Activated naive CD4-positive, alpha-beta T cell treated with anti-CD3 and anti-CD28 coated beads, Interleukin-2, amount 50 U/mL, for 24 hours (primary cell): ENCODE results near the gene SMIM12.
"Not testable (repeated sequence)": the region's sequence is repeated elsewhere in the genome, so short reads cannot be mapped to it uniquely, and the experiment has no call there.

ENCODE experiments used
- H3K27ac Mint-ChIP-seq: one replicate; pipeline ENCODE4 v1.8.0; 2021; ENCODE audit warnings: mild to moderate bottlenecking, mixed read lengths
- H3K27me3 Mint-ChIP-seq: one replicate; pipeline ENCODE4 v1.8.0; 2021; ENCODE audit warnings: mixed read lengths
- H3K36me3 Mint-ChIP-seq: one replicate; pipeline ENCODE4 v1.8.0; 2021; ENCODE audit warnings: mixed read lengths
- H3K4me1 Mint-ChIP-seq: one replicate; pipeline ENCODE4 v1.8.0; 2021; ENCODE audit warnings: mixed read lengths
- H3K4me3 Mint-ChIP-seq: one replicate; pipeline ENCODE4 v1.8.0; 2021; ENCODE audit warnings: mild to moderate bottlenecking, mixed read lengths
- H3K9me3 Mint-ChIP-seq: one replicate; pipeline ENCODE4 v1.8.0; 2021; ENCODE audit warnings: mixed read lengths

The SMIM12 gene

DNA sequence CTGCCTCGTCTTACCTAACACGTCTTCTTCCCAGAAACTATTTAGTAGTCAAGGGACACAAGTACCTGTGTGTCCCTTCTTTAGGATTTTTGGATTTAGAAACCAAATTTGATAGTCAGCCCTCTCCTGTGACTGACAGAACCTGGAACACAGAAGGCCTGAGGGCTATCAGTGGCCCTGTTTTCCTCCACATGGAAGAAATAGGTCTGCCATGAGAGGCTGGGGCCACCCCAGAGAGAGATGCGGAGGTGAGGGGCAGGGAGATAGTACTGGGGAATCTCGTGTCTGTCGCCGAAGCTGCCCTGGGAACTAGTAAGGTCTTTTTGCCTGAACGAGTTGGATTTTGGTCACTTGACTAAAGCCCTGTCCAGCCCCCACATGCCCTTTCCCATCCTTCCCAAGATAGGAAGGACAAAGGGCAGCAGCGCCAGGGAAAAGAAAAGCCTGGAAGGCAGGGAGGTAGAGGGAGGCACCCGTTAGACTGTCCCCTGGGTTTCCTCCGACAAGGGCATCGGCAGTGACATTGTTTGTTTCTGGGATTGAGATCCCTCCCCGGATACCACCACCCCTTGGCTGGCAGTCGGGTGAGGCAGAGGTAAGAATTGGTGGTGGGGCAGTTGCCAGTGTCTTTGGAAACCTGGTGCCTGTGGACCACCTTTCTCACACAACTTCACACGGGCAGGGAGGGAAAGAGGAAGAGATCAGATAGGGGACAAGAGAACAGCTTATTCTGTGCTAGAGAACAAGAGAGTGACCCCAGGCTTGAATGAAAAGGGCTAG is 19.8 kb downstream of the SMIM12 start:
- H3K4me3 Mint-ChIP-seq = no peak overlapping the region
- H3K27ac Mint-ChIP-seq = no peak overlapping the region
- H3K9me3 Mint-ChIP-seq = no peaks in the 10 kb centered on the region
- H3K36me3 Mint-ChIP-seq = peaks cover 4% of the 10 kb centered on the region
- H3K4me1 Mint-ChIP-seq = peaks cover 7% of the 10 kb centered on the region
- H3K27me3 Mint-ChIP-seq = no peaks in the 10 kb centered on the region

DNA sequence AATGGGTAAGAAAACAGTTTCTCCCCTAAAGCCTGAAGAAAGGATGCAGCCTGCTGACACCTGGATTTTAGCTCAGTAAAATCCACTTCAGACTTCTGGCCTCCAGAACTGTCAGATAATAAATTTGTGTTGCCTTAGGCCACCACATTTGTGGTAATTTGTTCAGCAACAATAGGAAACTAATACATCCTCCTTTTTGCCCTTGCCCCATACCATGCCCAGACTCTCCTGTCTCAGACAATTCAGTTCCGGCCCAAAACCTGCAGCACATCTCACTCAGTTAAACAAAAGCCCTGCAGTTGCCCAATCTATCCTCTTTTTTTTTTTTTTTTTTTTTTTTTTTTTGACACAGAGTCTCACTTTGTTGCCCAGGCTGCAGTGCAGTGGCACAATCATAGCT is 25.8 kb downstream of the SMIM12 start:
- no peaks in the 10 kb centered on the region for H3K27me3 Mint-ChIP-seq
- H3K27ac Mint-ChIP-seq = no peak overlapping the region
- H3K4me3 Mint-ChIP-seq = no peak overlapping the region
- no peaks in the 10 kb centered on the region for H3K4me1 Mint-ChIP-seq
- H3K36me3 Mint-ChIP-seq = peaks cover 2% of the 10 kb centered on the region
- H3K9me3 Mint-ChIP-seq = no peaks in the 10 kb centered on the region

DNA sequence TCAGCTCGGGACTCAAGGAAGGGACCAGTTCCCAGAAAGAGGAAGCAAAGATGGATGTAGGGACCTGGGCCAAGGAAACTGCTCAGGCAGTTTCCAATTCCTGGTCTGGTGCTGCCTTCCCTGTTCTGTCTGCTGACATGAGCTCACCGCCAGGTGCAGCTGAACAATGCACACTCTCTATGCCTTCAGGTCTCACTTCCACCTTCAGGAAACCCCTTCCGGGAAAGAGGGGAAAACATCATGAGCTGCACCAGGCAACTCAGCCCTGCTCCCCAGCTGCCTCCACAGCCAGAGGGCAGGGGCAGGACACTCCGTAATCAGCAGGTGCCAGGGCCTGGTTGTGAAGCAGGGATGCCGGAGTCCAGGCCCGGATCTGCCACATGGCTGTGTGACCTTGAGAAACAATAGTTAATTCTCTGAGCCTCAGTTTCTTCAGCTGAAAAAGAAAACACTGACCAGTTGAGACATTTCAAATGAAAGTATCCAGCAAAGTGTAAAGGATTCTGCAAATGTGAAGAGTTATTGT is 27.8 kb downstream of the SMIM12 start:
- no peaks in the 10 kb centered on the region for H3K9me3 Mint-ChIP-seq
- H3K27ac Mint-ChIP-seq = no peak overlapping the region
- H3K36me3 Mint-ChIP-seq = no peaks in the 10 kb centered on the region
- H3K4me3 Mint-ChIP-seq = no peak overlapping the region
- H3K4me1 Mint-ChIP-seq = no peaks in the 10 kb centered on the region
- H3K27me3 Mint-ChIP-seq = no peaks in the 10 kb centered on the region

DNA sequence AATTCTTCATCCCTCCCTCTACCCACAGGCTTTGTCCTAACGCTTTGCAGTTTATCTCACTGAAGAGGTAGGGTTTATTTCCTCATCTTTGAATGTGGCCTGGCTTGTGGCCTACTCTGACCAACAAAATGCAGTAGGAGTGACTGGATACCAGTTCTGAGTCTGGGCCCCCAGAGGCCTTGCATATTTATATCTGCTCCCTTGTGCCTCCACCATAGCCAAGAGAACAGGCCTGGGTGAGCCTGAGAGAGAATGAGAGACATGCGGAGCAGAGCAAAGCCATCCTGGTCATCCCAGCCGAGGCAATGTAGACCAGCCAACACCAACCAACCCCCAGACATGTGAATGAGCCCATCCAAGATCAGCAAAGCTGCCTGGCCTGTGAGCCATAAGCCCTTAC is 30.3 kb downstream of the SMIM12 start:
- Mint-ChIP-seq H3K9me3 (no peaks in the 10 kb centered on the region), H3K4me3 (no peak overlapping the region), H3K36me3 (no peaks in the 10 kb centered on the region), H3K27ac (no peak overlapping the region), H3K4me1 (no peaks in the 10 kb centered on the region), H3K27me3 (no peaks in the 10 kb centered on the region)

DNA sequence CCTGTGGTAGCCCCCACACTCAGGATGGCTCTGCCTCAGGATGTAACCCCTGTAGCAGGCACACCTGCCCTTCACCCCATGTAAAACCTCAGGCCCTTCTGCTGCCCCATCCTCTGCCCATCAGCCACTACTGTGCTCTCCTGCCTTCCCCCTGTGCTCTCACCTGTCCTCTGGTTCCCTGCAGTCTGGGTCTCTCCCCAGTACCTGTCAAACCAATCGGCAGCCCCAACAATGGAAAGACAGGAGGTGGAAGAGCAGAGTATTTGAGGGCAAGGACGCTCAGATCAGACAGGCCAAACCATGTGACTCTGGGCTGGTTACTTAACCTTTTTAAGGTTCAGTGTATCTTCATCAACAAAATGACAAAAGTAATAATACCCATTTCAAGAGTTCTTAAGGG is 30.9 kb downstream of the SMIM12 start:
- no peaks in the 10 kb centered on the region for H3K36me3 Mint-ChIP-seq
- no peaks in the 10 kb centered on the region for H3K4me1 Mint-ChIP-seq
- no peaks in the 10 kb centered on the region for H3K27me3 Mint-ChIP-seq
- no peak overlapping the region for H3K27ac Mint-ChIP-seq
- no peaks in the 10 kb centered on the region for H3K9me3 Mint-ChIP-seq
- H3K4me3 Mint-ChIP-seq = no peak overlapping the region

DNA sequence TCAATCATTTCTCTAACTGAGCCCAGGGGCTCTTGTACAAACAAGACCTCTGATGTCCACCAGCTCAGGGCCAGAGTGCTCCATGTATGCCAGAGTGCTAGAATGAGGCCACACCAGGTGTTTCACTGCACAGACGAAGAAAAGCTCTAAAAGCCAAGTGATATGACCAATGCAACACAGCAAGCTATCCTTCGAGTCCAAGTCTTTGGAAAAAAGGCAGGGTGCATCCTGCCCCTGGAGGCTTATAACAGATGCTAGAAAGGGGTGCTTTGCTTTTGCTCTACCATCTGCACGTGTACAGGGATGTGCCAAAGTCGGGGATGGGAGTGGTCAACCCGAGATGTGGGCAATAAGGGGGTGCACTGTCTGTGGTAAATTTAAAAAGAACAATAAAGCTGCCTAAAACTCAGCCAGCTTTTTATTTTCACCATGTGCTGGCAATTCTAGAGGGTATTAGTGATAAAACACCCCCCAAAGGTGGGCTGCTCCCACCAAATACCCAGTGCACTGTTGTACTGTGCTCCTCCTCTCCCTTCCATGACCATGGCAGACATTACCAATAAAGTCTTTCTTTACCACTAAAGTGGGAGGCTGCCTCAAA is 32.1 kb downstream of the SMIM12 start:
- Mint-ChIP-seq H3K36me3 (no peaks in the 10 kb centered on the region), H3K27me3 (no peaks in the 10 kb centered on the region), H3K4me3 (no peak overlapping the region), H3K27ac (no peak overlapping the region), H3K9me3 (no peaks in the 10 kb centered on the region), H3K4me1 (no peaks in the 10 kb centered on the region)

DNA sequence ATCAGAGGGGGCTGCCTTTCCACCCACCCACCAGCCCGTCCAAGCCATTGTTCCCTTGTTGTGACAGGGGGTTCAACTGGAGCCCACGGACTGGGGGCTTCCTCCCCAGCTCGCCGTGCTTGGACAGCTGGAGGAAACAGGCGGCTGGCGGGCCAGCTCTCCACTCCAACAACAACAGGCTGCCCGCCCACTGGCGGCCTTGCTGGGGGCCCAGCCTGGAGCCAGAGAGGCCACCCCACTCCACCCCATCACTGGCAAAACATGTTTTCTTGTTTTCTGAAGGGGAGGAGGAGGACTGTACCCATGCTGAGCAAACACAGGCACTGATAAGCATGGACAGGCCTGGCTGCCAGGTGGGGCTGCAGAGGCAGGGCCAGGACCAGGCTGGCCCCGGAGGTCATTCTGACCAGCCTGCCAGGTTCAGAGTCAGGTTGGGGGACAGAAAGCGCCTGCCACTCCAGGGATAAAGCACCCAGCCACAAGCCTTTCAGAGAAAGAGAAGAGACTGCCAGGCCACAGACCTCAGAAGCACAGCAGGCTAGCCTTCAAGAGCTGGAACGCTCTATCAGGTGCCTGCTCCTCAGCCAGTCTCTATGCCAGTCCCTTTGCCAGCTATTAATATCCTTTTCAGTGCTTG is 34.0 kb downstream of the SMIM12 start:
- H3K36me3 Mint-ChIP-seq = no peaks in the 10 kb centered on the region
- H3K4me1 Mint-ChIP-seq = no peaks in the 10 kb centered on the region
- H3K4me3 Mint-ChIP-seq = no peak overlapping the region
- H3K27ac Mint-ChIP-seq = no peak overlapping the region
- no peaks in the 10 kb centered on the region for H3K27me3 Mint-ChIP-seq
- no peaks in the 10 kb centered on the region for H3K9me3 Mint-ChIP-seq

DNA sequence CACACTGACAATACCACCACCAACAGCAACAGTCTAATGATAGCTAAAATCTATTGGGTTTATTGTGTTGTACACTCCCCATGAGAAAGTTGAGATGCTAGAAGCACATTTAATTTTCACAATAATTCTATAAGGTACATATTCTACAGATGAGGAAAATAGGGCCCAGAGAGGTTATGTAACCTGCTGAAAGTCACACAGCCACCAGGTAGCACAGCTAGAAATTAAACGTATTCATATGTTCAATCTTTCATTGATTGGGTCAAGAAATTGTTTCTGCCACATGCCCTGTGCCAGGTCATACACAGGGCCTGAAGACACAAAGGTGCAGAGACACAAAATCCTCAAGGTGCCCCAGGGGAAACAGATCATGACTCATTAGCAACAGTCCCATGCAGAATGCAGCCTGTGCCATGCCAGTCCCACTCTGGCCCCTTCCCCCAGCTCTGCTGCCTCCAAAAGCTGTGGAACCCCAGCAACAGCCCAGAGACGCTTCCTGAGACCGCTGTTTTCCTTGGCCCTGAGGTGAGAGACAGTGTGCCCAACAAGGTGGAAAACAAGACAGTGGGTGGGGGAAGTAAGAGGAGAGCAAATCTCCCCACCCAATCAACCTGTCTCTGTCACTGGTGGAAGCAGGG is 34.6 kb downstream of the SMIM12 start:
- Mint-ChIP-seq H3K27ac (no peak overlapping the region), H3K4me3 (no peak overlapping the region), H3K27me3 (no peaks in the 10 kb centered on the region), H3K36me3 (no peaks in the 10 kb centered on the region), H3K4me1 (no peaks in the 10 kb centered on the region), H3K9me3 (no peaks in the 10 kb centered on the region)

DNA sequence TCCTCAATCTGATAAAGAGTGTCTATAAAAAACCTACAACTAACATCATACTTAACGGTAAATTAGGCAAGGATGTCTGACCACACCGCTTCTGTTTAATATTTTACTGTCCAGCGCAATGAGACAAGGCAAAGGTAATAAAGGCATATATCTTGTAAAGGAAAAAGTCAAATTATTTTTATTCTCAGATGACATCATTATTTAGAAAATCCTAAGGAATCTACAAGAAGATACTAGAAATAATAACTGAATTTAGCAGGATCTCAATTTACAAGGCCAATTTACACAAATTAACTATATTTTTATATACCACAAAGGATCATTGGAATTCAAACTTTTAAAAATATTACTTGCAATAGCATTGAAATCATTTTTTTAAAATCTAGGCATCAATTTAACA is 37.3 kb downstream of the SMIM12 start:
- no peak overlapping the region for H3K27ac Mint-ChIP-seq
- H3K9me3 Mint-ChIP-seq = no peaks in the 10 kb centered on the region
- H3K36me3 Mint-ChIP-seq = peaks cover 2% of the 10 kb centered on the region
- H3K4me1 Mint-ChIP-seq = no peaks in the 10 kb centered on the region
- H3K27me3 Mint-ChIP-seq = no peaks in the 10 kb centered on the region
- H3K4me3 Mint-ChIP-seq = no peak overlapping the region

DNA sequence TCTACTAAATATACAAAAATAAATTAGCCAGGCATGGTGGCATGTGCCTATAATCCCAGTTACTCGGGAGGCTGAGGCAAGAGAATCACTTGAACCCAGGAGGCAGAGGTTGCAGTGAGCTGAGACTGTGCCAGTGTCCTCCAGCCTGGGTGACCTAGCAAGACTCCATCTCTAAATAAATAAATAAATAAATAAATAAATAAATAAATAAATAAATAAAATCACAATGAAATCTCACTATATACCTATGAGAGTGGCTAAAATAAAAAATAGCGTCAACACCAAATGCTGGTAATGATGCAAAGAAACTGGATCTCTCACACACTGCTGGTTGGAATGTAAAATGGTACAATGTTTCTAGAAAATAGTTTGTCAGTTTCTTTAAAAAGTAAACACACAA is 40.7 kb downstream of the SMIM12 start:
- H3K27me3 Mint-ChIP-seq, H3K27ac Mint-ChIP-seq, H3K9me3 Mint-ChIP-seq, H3K4me3 Mint-ChIP-seq, H3K4me1 Mint-ChIP-seq, H3K36me3 Mint-ChIP-seq: not testable (repeated sequence)

DNA sequence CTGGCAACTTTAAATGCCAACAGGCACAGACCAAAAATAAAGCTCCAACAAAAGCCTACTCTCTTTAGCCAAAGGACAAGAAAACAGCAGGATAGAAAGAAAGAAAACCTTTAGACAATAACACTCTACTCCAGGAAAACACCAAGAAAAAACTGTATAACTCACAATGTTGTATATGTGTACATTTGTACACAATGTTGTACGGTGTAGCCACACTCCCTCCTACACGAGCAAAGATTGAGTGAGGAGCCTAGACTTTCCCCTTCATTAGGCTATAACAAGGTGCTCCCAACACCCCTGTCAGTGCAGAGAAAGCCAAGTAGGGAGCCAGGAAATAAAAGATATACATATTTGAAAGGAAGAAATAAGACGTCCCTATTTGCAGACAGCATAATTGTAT is 42.8 kb downstream of the SMIM12 start:
- Mint-ChIP-seq H3K27me3 (no peaks in the 10 kb centered on the region), H3K27ac (no peak overlapping the region), H3K9me3 (no peaks in the 10 kb centered on the region), H3K4me1 (no peaks in the 10 kb centered on the region), H3K36me3 (peaks cover 4% of the 10 kb centered on the region), H3K4me3 (no peak overlapping the region)

DNA sequence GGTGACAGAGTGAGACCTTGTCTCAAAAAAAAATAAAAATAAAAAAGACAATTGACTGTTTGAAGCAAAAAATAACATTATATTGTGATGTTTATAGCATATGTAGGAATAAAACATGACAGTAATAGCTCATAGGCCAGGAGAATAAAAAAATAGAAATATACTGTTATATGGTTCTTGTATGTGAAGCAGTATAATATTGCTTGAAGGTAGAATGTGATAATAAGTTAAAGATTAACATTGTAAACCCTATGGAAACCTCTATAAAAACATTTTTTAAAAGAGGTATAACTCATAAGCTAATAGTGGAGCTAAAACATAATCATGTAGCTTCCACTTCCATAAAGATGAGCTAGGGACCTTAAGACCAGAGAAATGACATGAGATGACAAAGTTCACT is 43.2 kb downstream of the SMIM12 start:
- H3K27ac Mint-ChIP-seq = no peak overlapping the region
- peaks cover 4% of the 10 kb centered on the region for H3K36me3 Mint-ChIP-seq
- H3K27me3 Mint-ChIP-seq = no peaks in the 10 kb centered on the region
- no peak overlapping the region for H3K4me3 Mint-ChIP-seq
- no peaks in the 10 kb centered on the region for H3K9me3 Mint-ChIP-seq
- no peaks in the 10 kb centered on the region for H3K4me1 Mint-ChIP-seq

DNA sequence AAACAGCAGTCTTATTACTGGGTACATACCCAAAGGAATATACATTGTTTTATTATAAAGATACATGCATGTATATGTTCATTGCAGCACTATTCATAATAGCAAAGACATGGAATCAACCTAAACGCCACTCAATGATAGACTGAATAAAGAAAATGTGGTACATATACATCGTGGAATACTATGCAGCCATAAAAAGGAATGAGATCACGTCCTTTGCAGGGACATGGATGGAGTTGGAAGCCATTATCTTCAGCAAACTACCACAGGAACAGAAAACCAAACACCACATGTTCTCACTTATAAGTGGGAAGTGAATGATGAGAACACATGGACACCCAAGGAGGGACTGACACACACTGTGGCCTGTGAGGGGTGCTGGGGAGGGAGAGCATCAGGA is 48.8 kb downstream of the SMIM12 start:
- H3K27ac Mint-ChIP-seq, H3K4me1 Mint-ChIP-seq, H3K9me3 Mint-ChIP-seq, H3K27me3 Mint-ChIP-seq, H3K4me3 Mint-ChIP-seq: not testable (repeated sequence)
- peaks cover 14% of the 10 kb centered on the region for H3K36me3 Mint-ChIP-seq

DNA sequence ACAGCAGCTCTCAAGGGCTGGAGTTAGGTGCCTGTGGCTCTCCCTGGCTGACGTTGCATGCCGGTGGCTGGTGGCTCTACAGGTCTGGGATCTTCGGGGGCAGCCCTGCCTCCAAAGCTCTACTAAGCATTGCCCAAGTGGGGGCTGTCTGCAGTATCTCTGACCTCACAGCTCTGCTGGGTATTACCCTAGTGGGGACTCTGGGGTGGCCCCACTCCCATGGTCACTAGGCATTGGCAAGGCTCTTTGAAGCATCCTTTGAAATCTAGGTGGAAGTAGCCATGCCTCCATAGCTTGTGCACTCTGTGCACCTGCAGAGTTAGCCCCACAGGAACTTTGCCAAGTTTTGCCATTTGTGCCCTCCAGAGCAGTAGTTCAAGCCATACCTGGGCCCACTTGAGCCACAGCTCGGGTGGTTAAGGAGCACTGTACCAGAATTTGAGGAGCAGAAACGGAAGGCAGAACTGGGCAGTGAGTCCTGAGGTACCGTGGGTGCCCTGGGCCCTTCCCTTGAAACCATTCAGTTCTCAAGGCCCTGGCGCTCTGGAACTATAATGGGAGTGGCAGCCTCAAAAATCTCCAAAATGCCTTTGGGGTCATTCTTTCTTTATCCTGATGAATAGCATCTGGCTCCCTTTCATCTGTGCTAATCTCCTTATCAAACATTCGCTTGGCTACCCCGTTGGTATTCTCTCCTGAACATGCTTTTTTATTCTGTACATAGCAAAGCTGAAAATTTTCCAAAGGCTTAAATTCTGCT is 51.3 kb downstream of the SMIM12 start:
- Mint-ChIP-seq H3K4me3 (no peak overlapping the region), H3K4me1 (no peaks in the 10 kb centered on the region), H3K27ac (no peak overlapping the region), H3K9me3 (peaks cover 6% of the 10 kb centered on the region), H3K36me3 (peaks cover 18% of the 10 kb centered on the region), H3K27me3 (no peaks in the 10 kb centered on the region)

DNA sequence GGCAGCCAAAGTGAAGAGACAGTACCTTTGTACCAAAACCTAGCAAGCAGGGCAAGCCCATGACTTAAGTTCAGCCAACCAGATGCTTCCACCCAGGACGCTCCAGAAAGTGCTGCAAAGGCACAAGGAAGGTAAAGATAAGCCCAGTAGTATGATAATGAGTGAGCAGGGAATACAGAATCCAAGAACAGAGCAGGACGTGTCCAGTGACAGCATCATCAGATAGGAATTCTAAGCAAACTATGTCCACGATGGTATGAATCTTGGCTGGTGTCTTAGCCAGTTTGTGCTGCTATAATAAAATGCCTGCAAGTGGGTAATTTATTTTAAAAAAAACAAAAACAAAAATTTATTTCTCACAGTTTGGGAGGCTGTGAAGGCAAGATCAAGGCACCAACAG is 53.2 kb downstream of the SMIM12 start:
- Mint-ChIP-seq H3K27ac (no peak overlapping the region), H3K4me3 (no peak overlapping the region), H3K4me1 (no peaks in the 10 kb centered on the region), H3K36me3 (peaks cover 17% of the 10 kb centered on the region), H3K27me3 (no peaks in the 10 kb centered on the region), H3K9me3 (peaks cover 6% of the 10 kb centered on the region)
